GM12878 (cell line): ENCODE measurements around the gene CLIC6. TPM values are rescaled to one million over a fixed set of nuclear protein-coding genes. Genes with fewer than 3 reads are reported as not detected.

Source experiments
- BMI1 ChIP-seq: fragments of 450-650 bp; IDR thresholded peaks from 2 replicates; pipeline ENCODE4 v1.6.1; 2016; ENCODE audit warnings: mild to moderate bottlenecking, moderate library complexity, borderline replicate concordance
- E2F4 ChIP-seq: IDR thresholded peaks from 2 replicates; pipeline ENCODE4 v1.6.1; 2012; ENCODE audit warnings: low read depth, low read length, improper control_type of control experiment
- MTA3 ChIP-seq: IDR thresholded peaks from 2 replicates; pipeline ENCODE4 v1.6.1; 2012; ENCODE audit warnings: low read length, inconsistent platforms, borderline replicate concordance
- RELA ChIP-seq: fragments of 450-650 bp; IDR thresholded peaks from 2 replicates; pipeline ENCODE4 v1.8.0; 2014; ENCODE audit warnings: borderline replicate concordance; ENCODE audit not compliant: partially characterized antibody
- REST ChIP-seq: IDR thresholded peaks from 2 replicates; pipeline ENCODE4 v1.6.1; 2012; ENCODE audit warnings: mild to moderate bottlenecking, low read depth, low read length
- SUZ12 ChIP-seq: fragments of 200-600 bp; sonication (generic); IDR thresholded peaks from one replicate; pipeline ENCODE4 v1.6.1; 2018; ENCODE audit warnings: antibody characterized with exemption, mild to moderate bottlenecking; ENCODE audit not compliant: unreplicated experiment
- ZBTB4 ChIP-seq: fragments of 450-650 bp; formaldehyde crosslinking; IDR thresholded peaks from 2 replicates; pipeline ENCODE4 v1.4.0; 2022; ENCODE audit warnings: mild to moderate bottlenecking, moderate library complexity
- polyA plus RNA-seq, 11 experiments: library from polyadenylated mRNA; depleted of rRNA in 4 of 11; unstranded in 6 of 11; stranded (reverse) in 5 of 11; fragments of >200 nt; fragmentation: Nextera tagmentation in 4 of 11; fragmentation: Illumina TruSeq in 1 of 11; extraction: Ambion mirVana in 4 of 11; extraction: Trizol in 1 of 11; gene quantifications; 1 replicate in 1 of 11; 2 replicates in 10 of 11; pipeline versions ENCODE4 v1.2.1 to v1.2.3, GENCODE V29; 2011 to 2016; ENCODE audit warnings: inconsistent platforms in 2 of 11, missing spikeins in 2 of 11, low read depth in 1 of 11
- total RNA-seq, 4 experiments: library from RNA; depleted of rRNA in 3 of 4; stranded (reverse); fragments of >200 nt in 3 of 4; fragmentation: Illumina TruSeq in 1 of 4; extraction: Trizol in 1 of 4; gene quantifications; 2 replicates each; pipeline versions ENCODE4 v1.2.1 to v1.2.3, GENCODE V29; 2013 to 2021
- TF ChIP-seq, protein P1 (sequence below): fragments of 450-650 bp; IDR thresholded peaks from 2 replicates; pipeline ENCODE4 v1.6.1; 2017; ENCODE audit warnings: mild to moderate bottlenecking, moderate library complexity
- TF ChIP-seq, protein P2 (sequence below), 3 experiments: IDR thresholded peaks in 2 of 3; conservative IDR thresholded peaks in 1 of 3; 2 replicates each; pipeline ENCODE4 v1.5.1; 2011; ENCODE audit warnings: low read depth in 3 of 3, low read length in 3 of 3, mild to moderate bottlenecking in 3 of 3, control low read depth in 2 of 3, moderate library complexity in 2 of 3, inconsistent platforms in 1 of 3, mixed read lengths in 1 of 3; ENCODE audit not compliant: control insufficient read depth in 2 of 3, insufficient read depth in 1 of 3; ENCODE audit errors: extremely low read depth in 1 of 3
- TF ChIP-seq, protein P3 (sequence below): fragments of 450-650 bp; IDR thresholded peaks from 2 replicates; pipeline ENCODE4 v1.6.1; 2018; ENCODE audit warnings: mild to moderate bottlenecking, low read depth, moderate library complexity; ENCODE audit not compliant: partially characterized antibody

CLIC6 gene
- total and polyA plus RNA-seq, 10 of the 15 experiments (the other 5 are each of a cell fraction or from before 2014, with no cell fraction given), result 5.7 to 34.1 (median 11.2) TPM

- TF ChIP-seq E2F4 (no peak), MTA3 (no peak), RELA (no peak), ZBTB4 (CRISPR knock-in tag) (no peak), BMI1 (no peak), REST (no peak), SUZ12 (no peak)
- TF ChIP-seq, protein P1, sequence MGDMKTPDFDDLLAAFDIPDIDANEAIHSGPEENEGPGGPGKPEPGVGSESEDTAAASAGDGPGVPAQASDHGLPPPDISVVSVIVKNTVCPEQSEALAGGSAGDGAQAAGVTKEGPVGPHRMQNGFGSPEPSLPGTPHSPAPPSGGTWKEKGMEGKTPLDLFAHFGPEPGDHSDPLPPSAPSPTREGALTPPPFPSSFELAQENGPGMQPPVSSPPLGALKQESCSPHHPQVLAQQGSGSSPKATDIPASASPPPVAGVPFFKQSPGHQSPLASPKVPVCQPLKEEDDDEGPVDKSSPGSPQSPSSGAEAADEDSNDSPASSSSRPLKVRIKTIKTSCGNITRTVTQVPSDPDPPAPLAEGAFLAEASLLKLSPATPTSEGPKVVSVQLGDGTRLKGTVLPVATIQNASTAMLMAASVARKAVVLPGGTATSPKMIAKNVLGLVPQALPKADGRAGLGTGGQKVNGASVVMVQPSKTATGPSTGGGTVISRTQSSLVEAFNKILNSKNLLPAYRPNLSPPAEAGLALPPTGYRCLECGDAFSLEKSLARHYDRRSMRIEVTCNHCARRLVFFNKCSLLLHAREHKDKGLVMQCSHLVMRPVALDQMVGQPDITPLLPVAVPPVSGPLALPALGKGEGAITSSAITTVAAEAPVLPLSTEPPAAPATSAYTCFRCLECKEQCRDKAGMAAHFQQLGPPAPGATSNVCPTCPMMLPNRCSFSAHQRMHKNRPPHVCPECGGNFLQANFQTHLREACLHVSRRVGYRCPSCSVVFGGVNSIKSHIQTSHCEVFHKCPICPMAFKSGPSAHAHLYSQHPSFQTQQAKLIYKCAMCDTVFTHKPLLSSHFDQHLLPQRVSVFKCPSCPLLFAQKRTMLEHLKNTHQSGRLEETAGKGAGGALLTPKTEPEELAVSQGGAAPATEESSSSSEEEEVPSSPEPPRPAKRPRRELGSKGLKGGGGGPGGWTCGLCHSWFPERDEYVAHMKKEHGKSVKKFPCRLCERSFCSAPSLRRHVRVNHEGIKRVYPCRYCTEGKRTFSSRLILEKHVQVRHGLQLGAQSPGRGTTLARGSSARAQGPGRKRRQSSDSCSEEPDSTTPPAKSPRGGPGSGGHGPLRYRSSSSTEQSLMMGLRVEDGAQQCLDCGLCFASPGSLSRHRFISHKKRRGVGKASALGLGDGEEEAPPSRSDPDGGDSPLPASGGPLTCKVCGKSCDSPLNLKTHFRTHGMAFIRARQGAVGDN, result peak; percentile 99
- TF ChIP-seq, protein P2, sequence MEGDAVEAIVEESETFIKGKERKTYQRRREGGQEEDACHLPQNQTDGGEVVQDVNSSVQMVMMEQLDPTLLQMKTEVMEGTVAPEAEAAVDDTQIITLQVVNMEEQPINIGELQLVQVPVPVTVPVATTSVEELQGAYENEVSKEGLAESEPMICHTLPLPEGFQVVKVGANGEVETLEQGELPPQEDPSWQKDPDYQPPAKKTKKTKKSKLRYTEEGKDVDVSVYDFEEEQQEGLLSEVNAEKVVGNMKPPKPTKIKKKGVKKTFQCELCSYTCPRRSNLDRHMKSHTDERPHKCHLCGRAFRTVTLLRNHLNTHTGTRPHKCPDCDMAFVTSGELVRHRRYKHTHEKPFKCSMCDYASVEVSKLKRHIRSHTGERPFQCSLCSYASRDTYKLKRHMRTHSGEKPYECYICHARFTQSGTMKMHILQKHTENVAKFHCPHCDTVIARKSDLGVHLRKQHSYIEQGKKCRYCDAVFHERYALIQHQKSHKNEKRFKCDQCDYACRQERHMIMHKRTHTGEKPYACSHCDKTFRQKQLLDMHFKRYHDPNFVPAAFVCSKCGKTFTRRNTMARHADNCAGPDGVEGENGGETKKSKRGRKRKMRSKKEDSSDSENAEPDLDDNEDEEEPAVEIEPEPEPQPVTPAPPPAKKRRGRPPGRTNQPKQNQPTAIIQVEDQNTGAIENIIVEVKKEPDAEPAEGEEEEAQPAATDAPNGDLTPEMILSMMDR (IDR thresholded peaks at IDR 0.05 in 2 of 3, conservative IDR thresholded peaks at IDR 0.05 in 1 of 3; ENCODE audit: control insufficient read depth in 2 of 3, extremely low read depth in 1 of 3, insufficient read depth in 1 of 3, low read depth in 3 of 3, low read length in 3 of 3), result no peak
- TF ChIP-seq, protein P3, sequence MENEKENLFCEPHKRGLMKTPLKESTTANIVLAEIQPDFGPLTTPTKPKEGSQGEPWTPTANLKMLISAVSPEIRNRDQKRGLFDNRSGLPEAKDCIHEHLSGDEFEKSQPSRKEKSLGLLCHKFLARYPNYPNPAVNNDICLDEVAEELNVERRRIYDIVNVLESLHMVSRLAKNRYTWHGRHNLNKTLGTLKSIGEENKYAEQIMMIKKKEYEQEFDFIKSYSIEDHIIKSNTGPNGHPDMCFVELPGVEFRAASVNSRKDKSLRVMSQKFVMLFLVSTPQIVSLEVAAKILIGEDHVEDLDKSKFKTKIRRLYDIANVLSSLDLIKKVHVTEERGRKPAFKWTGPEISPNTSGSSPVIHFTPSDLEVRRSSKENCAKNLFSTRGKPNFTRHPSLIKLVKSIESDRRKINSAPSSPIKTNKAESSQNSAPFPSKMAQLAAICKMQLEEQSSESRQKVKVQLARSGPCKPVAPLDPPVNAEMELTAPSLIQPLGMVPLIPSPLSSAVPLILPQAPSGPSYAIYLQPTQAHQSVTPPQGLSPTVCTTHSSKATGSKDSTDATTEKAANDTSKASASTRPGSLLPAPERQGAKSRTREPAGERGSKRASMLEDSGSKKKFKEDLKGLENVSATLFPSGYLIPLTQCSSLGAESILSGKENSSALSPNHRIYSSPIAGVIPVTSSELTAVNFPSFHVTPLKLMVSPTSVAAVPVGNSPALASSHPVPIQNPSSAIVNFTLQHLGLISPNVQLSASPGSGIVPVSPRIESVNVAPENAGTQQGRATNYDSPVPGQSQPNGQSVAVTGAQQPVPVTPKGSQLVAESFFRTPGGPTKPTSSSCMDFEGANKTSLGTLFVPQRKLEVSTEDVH, result no peak
- TF ChIP-seq, all 136 proteins: peak for 16
Measured at GRCh38 chr21:34673006-34673405, 4.2 kb downstream of the CLIC6 start (continued).
